ENCODE results near the gene MROH7. TPM values are rescaled to one million over a fixed set of nuclear protein-coding genes. Genes with fewer than 3 reads are reported as not detected.

MROH7 gene
- total and polyA plus RNA-seq, 2 experiments from 2014 or later, result 0.24 to 0.87 TPM

- Histone ChIP-seq H3K9me2 (replicated peaks; ENCODE audit: insufficient read depth) (no peaks in the 10 kb centered on the region), H2AFZ (no peak overlapping the region)
- TF ChIP-seq EZH2 (IDR thresholded peaks at IDR 0.05; ENCODE audit: borderline replicate concordance) (no peak), EZH2phosphoT487 (IDR thresholded peaks at IDR 0.05; ENCODE audit: low read depth, severe bottlenecking, unreplicated experiment) (no peak), CTCF (IDR thresholded peaks at IDR 0.05; ENCODE audit: poor library complexity) (no peak)
Measured at GRCh38 chr1:54695221-54695620, 53.6 kb downstream of the MROH7 start.

GRCh38 chr1:54695764-54696163, 54.2 kb downstream of the MROH7 start:
- H3K9me2 ChIP-seq (replicated peaks; ENCODE audit: insufficient read depth), result no peaks in the 10 kb centered on the region
- no peak overlapping the region for H3K4me2 ChIP-seq
- H3K79me2 ChIP-seq, result no peaks in the 10 kb centered on the region
- H3K27ac ChIP-seq, result no peak overlapping the region
- no peaks in the 10 kb centered on the region for H4K20me1 ChIP-seq (ENCODE audit: insufficient read depth, poor library complexity, severe bottlenecking)
- no peaks in the 10 kb centered on the region for H3K36me3 ChIP-seq (replicated peaks; ENCODE audit: insufficient read depth, low read depth)
- no peak overlapping the region for H3K4me3 ChIP-seq
- no peak for DNase-seq (ENCODE audit: low spot score)
- H2AFZ ChIP-seq, result no peak overlapping the region
- H3K27me3 ChIP-seq, result no peaks in the 10 kb centered on the region
- TF ChIP-seq EZH2 (IDR thresholded peaks at IDR 0.05; ENCODE audit: borderline replicate concordance) (no peak), EZH2phosphoT487 (IDR thresholded peaks at IDR 0.05; ENCODE audit: low read depth, severe bottlenecking, unreplicated experiment) (no peak)
- no peaks in the 10 kb centered on the region for H3K9me3 ChIP-seq (ENCODE audit: low read depth)
- WGBS (ENCODE audit: low lambda C conversion rate, missing lambda C conversion rate), result 89% methylated on average over 1 of the region's 1 CpG
- H3K4me1 ChIP-seq (ENCODE audit: insufficient read depth), result no peaks in the 10 kb centered on the region

More at GRCh38 chr1:54695221-54695620, 53.6 kb downstream of the MROH7 start:
- 90% methylated on average over 15 of the region's 15 CpGs for WGBS (ENCODE audit: low lambda C conversion rate, missing lambda C conversion rate)
- Histone ChIP-seq H3K4me1 (ENCODE audit: insufficient read depth) (no peaks in the 10 kb centered on the region), H3K4me2 (no peak overlapping the region), H3K4me3 (no peak overlapping the region), H4K20me1 (ENCODE audit: insufficient read depth, poor library complexity, severe bottlenecking) (no peaks in the 10 kb centered on the region), H3K9me3 (ENCODE audit: low read depth) (no peaks in the 10 kb centered on the region), H3K36me3 (replicated peaks; ENCODE audit: insufficient read depth, low read depth) (no peaks in the 10 kb centered on the region), H3K79me2 (no peaks in the 10 kb centered on the region), H3K27ac (no peak overlapping the region), H3K27me3 (no peaks in the 10 kb centered on the region)
- DNase-seq (ENCODE audit: low spot score), result no peak

GRCh38 chr1:54696262-54696661, 54.7 kb downstream of the MROH7 start:
- H3K36me3 ChIP-seq (replicated peaks; ENCODE audit: insufficient read depth, low read depth), result no peaks in the 10 kb centered on the region
- no peaks in the 10 kb centered on the region for H3K4me1 ChIP-seq (ENCODE audit: insufficient read depth)
- no peaks in the 10 kb centered on the region for H3K79me2 ChIP-seq
- no peak overlapping the region for H2AFZ ChIP-seq
- H3K27me3 ChIP-seq, result no peaks in the 10 kb centered on the region
- DNase-seq (ENCODE audit: low spot score), result no peak
- 89% methylated on average over 3 of the region's 3 CpGs for WGBS (ENCODE audit: low lambda C conversion rate, missing lambda C conversion rate)
- TF ChIP-seq EZH2phosphoT487 (IDR thresholded peaks at IDR 0.05; ENCODE audit: low read depth, severe bottlenecking, unreplicated experiment) (no peak), CTCF (IDR thresholded peaks at IDR 0.05; ENCODE audit: poor library complexity) (no peak), EZH2 (IDR thresholded peaks at IDR 0.05; ENCODE audit: borderline replicate concordance) (no peak)
- no peaks in the 10 kb centered on the region for H4K20me1 ChIP-seq (ENCODE audit: insufficient read depth, poor library complexity, severe bottlenecking)
- no peak overlapping the region for H3K4me3 ChIP-seq
- H3K9me3 ChIP-seq (ENCODE audit: low read depth), result no peaks in the 10 kb centered on the region
- no peak overlapping the region for H3K4me2 ChIP-seq
- no peak overlapping the region for H3K27ac ChIP-seq
- no peaks in the 10 kb centered on the region for H3K9me2 ChIP-seq (replicated peaks; ENCODE audit: insufficient read depth)

- Histone ChIP-seq H3K36me3 (replicated peaks; ENCODE audit: insufficient read depth, low read depth) (no peaks in the 10 kb centered on the region), H3K9me3 (ENCODE audit: low read depth) (no peaks in the 10 kb centered on the region), H4K20me1 (ENCODE audit: insufficient read depth, poor library complexity, severe bottlenecking) (no peaks in the 10 kb centered on the region), H3K27me3 (no peaks in the 10 kb centered on the region), H3K27ac (no peak overlapping the region), H2AFZ (no peak overlapping the region), H3K4me2 (no peak overlapping the region), H3K4me3 (no peak overlapping the region), H3K4me1 (ENCODE audit: insufficient read depth) (no peaks in the 10 kb centered on the region), H3K9me2 (replicated peaks; ENCODE audit: insufficient read depth) (no peaks in the 10 kb centered on the region), H3K79me2 (no peaks in the 10 kb centered on the region)
- TF ChIP-seq EZH2 (IDR thresholded peaks at IDR 0.05; ENCODE audit: borderline replicate concordance) (no peak), EZH2phosphoT487 (IDR thresholded peaks at IDR 0.05; ENCODE audit: low read depth, severe bottlenecking, unreplicated experiment) (no peak), CTCF (IDR thresholded peaks at IDR 0.05; ENCODE audit: poor library complexity) (no peak)
- 88% methylated on average over 6 of the region's 6 CpGs for WGBS (ENCODE audit: low lambda C conversion rate, missing lambda C conversion rate)
- DNase-seq (ENCODE audit: low spot score), result no peak
Measured at GRCh38 chr1:54697896-54698295, 56.3 kb downstream of the MROH7 start.
